DOHH2 (cell line): ENCODE data around the gene ARHGEF16.

ENCODE experiments used
- H3F3A ChIP-seq: fragments of 200-600 bp; sonication (generic), shearing (Covaris generic); 2 replicates; pipeline ENCODE4 v1.6.0; 2016; ENCODE audit warnings: antibody characterized with exemption, mild to moderate bottlenecking; ENCODE audit not compliant: control insufficient read depth, insufficient read depth
- H3K27ac ChIP-seq: fragments of 200-600 bp; sonication (generic); 2 replicates; pipeline ENCODE4 v1.5.1; 2014; ENCODE audit warnings: low read depth, mild to moderate bottlenecking, low read length, moderate library complexity
- H3K27me3 ChIP-seq: fragments of 200-600 bp; sonication (generic); 2 replicates; pipeline ENCODE4 v1.6.1; 2014; ENCODE audit warnings: mild to moderate bottlenecking, low read length, mixed read lengths; ENCODE audit not compliant: control insufficient read depth
- H3K36me3 ChIP-seq: fragments of 200-600 bp; sonication (generic); 2 replicates; pipeline ENCODE4 v1.6.1; 2014; ENCODE audit warnings: mild to moderate bottlenecking, low read length, moderate library complexity, mixed read lengths; ENCODE audit not compliant: control insufficient read depth
- H3K4me1 ChIP-seq: fragments of 200-600 bp; sonication (generic); 2 replicates; pipeline ENCODE4 v1.6.1; 2014; ENCODE audit warnings: mild to moderate bottlenecking, low read length, mixed read lengths; ENCODE audit not compliant: control insufficient read depth
- H3K4me2 ChIP-seq: fragments of 200-600 bp; sonication (generic); 2 replicates; pipeline ENCODE4 v1.6.0; 2014; ENCODE audit warnings: mild to moderate bottlenecking, low read length, moderate library complexity
- H3K4me3 ChIP-seq: fragments of 200-600 bp; sonication (generic); 2 replicates; pipeline ENCODE4 v1.5.1; 2014; ENCODE audit warnings: mild to moderate bottlenecking, low read length, mixed read lengths
- H3K79me2 ChIP-seq: fragments of 200-600 bp; sonication (generic); 2 replicates; pipeline ENCODE4 v1.6.1; 2014; ENCODE audit warnings: mild to moderate bottlenecking, low read length, mixed read lengths; ENCODE audit not compliant: control insufficient read depth
- H3K9me2 ChIP-seq: fragments of 200-600 bp; sonication (generic); replicated peaks from 2 replicates; pipeline ENCODE4 v1.6.1; 2014; ENCODE audit warnings: mild to moderate bottlenecking, low read length, mixed read lengths; ENCODE audit not compliant: control insufficient read depth
- H3K9me3 ChIP-seq: fragments of 200-600 bp; sonication (generic); 2 replicates; pipeline ENCODE4 v1.6.1; 2014; ENCODE audit warnings: antibody characterized with exemption, low read length, mixed read lengths; ENCODE audit not compliant: control insufficient read depth, insufficient read depth
- H4K20me1 ChIP-seq: fragments of 200-600 bp; sonication (generic); 2 replicates; pipeline ENCODE4 v1.6.0; 2014; ENCODE audit warnings: low read depth, mild to moderate bottlenecking, antibody characterized with exemption, low read length, moderate library complexity; ENCODE audit not compliant: control insufficient read depth, insufficient read depth
- CTCF ChIP-seq: fragments of 200-600 bp; sonication (generic); IDR thresholded peaks from one replicate; pipeline ENCODE4 v1.5.1; 2014; ENCODE audit warnings: antibody characterized with exemption, mild to moderate bottlenecking, low read depth, low read length; ENCODE audit not compliant: poor library complexity, severe bottlenecking
- EZH2phosphoT487 ChIP-seq: fragments of 200-600 bp; sonication (generic); IDR thresholded peaks from 2 replicates; pipeline ENCODE4 v1.6.1; 2017; ENCODE audit warnings: borderline replicate concordance, mild to moderate bottlenecking, antibody characterized with exemption, low read length, moderate library complexity, mixed read lengths

Gene ARHGEF16

GRCh38 chr1:3494321-3495308 is 40.1 kb downstream of the ARHGEF16 start:
- H3K9me3 ChIP-seq = no peaks in the 10 kb centered on the region
- no peaks in the 10 kb centered on the region for H3K36me3 ChIP-seq
- no peak overlapping the region for H3K4me3 ChIP-seq
- H3F3A ChIP-seq = no peaks in the 10 kb centered on the region
- H3K9me2 ChIP-seq = no peaks in the 10 kb centered on the region
- no peak for TF ChIP-seq CTCF
- TF ChIP-seq EZH2phosphoT487 = no peak
- no peaks in the 10 kb centered on the region for H4K20me1 ChIP-seq
- H3K27ac ChIP-seq = no peak overlapping the region
- no peak overlapping the region for H3K4me2 ChIP-seq
- H3K4me1 ChIP-seq = no peaks in the 10 kb centered on the region; the same call in 1 of the 2 replicates
- H3K79me2 ChIP-seq = no peaks in the 10 kb centered on the region
- no peaks in the 10 kb centered on the region for H3K27me3 ChIP-seq

DNA sequence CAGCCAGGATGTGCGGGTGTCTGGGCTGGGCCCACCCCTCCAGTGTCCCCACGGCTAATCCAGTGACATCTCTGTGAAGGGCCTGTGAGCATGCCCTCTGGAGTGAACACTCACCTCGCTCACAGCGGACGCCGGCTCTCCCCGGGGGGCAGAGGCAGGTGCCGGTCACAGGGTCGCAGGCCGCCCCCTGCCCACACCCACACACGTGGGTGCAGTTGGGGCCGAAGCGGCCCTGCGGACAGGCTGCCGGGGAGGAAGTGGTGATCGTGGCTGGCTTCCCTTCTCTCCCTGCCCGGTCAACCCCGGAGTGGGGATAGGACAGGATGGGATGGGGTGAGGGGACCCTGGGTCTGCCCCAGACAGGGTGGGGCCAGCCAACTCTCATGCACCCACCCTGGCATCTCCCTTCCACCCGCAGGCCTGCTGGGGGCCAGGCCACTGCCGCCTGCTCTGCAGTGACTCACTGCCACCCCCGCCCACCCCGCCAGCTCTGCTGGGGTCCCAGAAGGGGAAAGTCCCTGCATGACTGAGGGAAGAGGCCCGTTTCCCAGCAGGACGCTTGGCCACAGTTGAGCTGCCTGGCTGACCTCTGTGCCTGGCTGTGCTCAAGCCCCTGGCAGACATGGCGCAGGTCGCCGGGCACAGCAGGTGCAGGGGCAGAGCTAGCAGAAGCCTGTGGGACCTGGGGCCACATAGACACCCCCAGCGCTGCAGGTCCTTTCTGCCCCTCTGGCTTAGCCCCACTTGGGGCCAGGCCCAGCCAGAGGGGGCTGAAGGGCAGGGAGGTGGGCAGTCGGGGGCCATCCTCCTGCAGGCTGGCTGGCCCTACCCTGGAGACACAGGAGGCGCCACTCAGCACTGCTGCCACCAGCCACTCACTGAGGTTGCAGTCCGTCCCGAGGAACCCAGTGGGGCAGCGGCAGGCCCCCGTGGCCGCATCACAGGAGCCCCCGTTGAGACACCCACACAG is 41.6 kb downstream of the ARHGEF16 start:
- Histone ChIP-seq H3F3A (no peaks in the 10 kb centered on the region), H4K20me1 (no peaks in the 10 kb centered on the region), H3K9me2 (no peaks in the 10 kb centered on the region), H3K9me3 (no peaks in the 10 kb centered on the region), H3K27ac (no peak overlapping the region), H3K4me2 (no peak overlapping the region), H3K79me2 (no peaks in the 10 kb centered on the region), H3K27me3 (no peaks in the 10 kb centered on the region), H3K4me3 (no peak overlapping the region), H3K36me3 (no peaks in the 10 kb centered on the region), H3K4me1 (no peaks in the 10 kb centered on the region; the same call in 1 of the 2 replicates)
- TF ChIP-seq EZH2phosphoT487 (no peak), CTCF (no peak)

GRCh38 chr1:3496916-3497315 is 42.5 kb downstream of the ARHGEF16 start:
- H3K4me1 ChIP-seq = no peaks in the 10 kb centered on the region; the same call in 1 of the 2 replicates
- no peaks in the 10 kb centered on the region for H3F3A ChIP-seq
- no peak overlapping the region for H3K4me3 ChIP-seq
- no peak overlapping the region for H3K4me2 ChIP-seq
- H3K79me2 ChIP-seq = no peaks in the 10 kb centered on the region
- no peaks in the 10 kb centered on the region for H3K36me3 ChIP-seq
- no peaks in the 10 kb centered on the region for H3K9me2 ChIP-seq
- TF ChIP-seq CTCF = no peak
- TF ChIP-seq EZH2phosphoT487 = no peak
- H3K27ac ChIP-seq = no peak overlapping the region
- H3K9me3 ChIP-seq = no peaks in the 10 kb centered on the region
- H4K20me1 ChIP-seq = no peaks in the 10 kb centered on the region
- no peaks in the 10 kb centered on the region for H3K27me3 ChIP-seq
